HEK293 (cell line): ENCODE measurements around the gene LOXL4.

Experiments used
- FEZF1 ChIP-seq: fragments of 450-650 bp; formaldehyde crosslinking; IDR thresholded peaks from 2 replicates; pipeline ENCODE4 v1.5.1; 2016; ENCODE audit warnings: missing biosample characterization, missing genetic modification characterization
- KLF7 ChIP-seq: fragments of 450-650 bp; formaldehyde crosslinking; IDR thresholded peaks from 2 replicates; pipeline ENCODE4 v1.5.1; 2016; ENCODE audit warnings: missing biosample characterization, missing genetic modification characterization, borderline replicate concordance
- MEIS1 ChIP-seq: sonication (generic); formaldehyde crosslinking; IDR thresholded peaks from 2 replicates; pipeline ENCODE4 v1.8.1; 2022; ENCODE audit warnings: missing genetic modification reagents, mild to moderate bottlenecking, borderline replicate concordance
- PATZ1 ChIP-seq: fragments of 450-650 bp; formaldehyde crosslinking; IDR thresholded peaks from 2 replicates; pipeline ENCODE4 v1.5.1; 2016; ENCODE audit warnings: missing biosample characterization, missing genetic modification characterization
- SP3 ChIP-seq: fragments of 450-650 bp; formaldehyde crosslinking; IDR thresholded peaks from 2 replicates; pipeline ENCODE4 v1.5.1; 2016; ENCODE audit warnings: missing biosample characterization, missing genetic modification characterization
- SP7 ChIP-seq: fragments of 450-650 bp; formaldehyde crosslinking; IDR thresholded peaks from 2 replicates; pipeline ENCODE4 v1.5.1; 2016; ENCODE audit warnings: missing biosample characterization, missing genetic modification characterization
- ZBTB1 ChIP-seq: fragments of 450-650 bp; formaldehyde crosslinking; IDR thresholded peaks from 2 replicates; pipeline ENCODE4 v1.5.1; 2016; ENCODE audit warnings: missing biosample characterization, missing genetic modification characterization
- ZBTB8A ChIP-seq: fragments of 450-650 bp; formaldehyde crosslinking; IDR thresholded peaks from 2 replicates; pipeline ENCODE4 v1.5.1; 2016; ENCODE audit warnings: missing biosample characterization, missing genetic modification characterization
- ZFP37 ChIP-seq: fragments of 450-650 bp; formaldehyde crosslinking; IDR thresholded peaks from 2 replicates; pipeline ENCODE4 v1.5.1; 2016; ENCODE audit warnings: missing biosample characterization, missing genetic modification characterization
- ZFP69B ChIP-seq: fragments of 450-650 bp; formaldehyde crosslinking; IDR thresholded peaks from 2 replicates; pipeline ENCODE4 v1.5.1; 2016; ENCODE audit warnings: missing biosample characterization, missing genetic modification characterization
- ZIC2 ChIP-seq: fragments of 450-650 bp; formaldehyde crosslinking; IDR thresholded peaks from 2 replicates; pipeline ENCODE4 v1.5.1; 2016; ENCODE audit warnings: missing biosample characterization, missing genetic modification characterization
- ZNF202 ChIP-seq: fragments of 450-650 bp; formaldehyde crosslinking; IDR thresholded peaks from 2 replicates; pipeline ENCODE4 v1.5.1; 2016; ENCODE audit warnings: missing biosample characterization, missing genetic modification characterization, borderline replicate concordance
- ZNF302 ChIP-seq: fragments of 450-650 bp; formaldehyde crosslinking; IDR thresholded peaks from 2 replicates; pipeline ENCODE4 v1.5.1; 2016; ENCODE audit warnings: missing biosample characterization, missing genetic modification characterization, low read depth
- ZNF311 ChIP-seq: fragments of 450-650 bp; formaldehyde crosslinking; IDR thresholded peaks from 2 replicates; pipeline ENCODE4 v1.5.1; 2017; ENCODE audit warnings: missing biosample characterization, missing genetic modification characterization, borderline replicate concordance
- ZNF324 ChIP-seq: fragments of 450-650 bp; formaldehyde crosslinking; IDR thresholded peaks from 2 replicates; pipeline ENCODE4 v1.5.1; 2016; ENCODE audit warnings: missing biosample characterization, missing genetic modification characterization
- ZNF335 ChIP-seq: fragments of 450-650 bp; formaldehyde crosslinking; conservative IDR thresholded peaks from 2 replicates; pipeline ENCODE4 v1.5.1; 2016; ENCODE audit warnings: missing biosample characterization, missing genetic modification characterization
- ZNF354C ChIP-seq: fragments of 450-650 bp; formaldehyde crosslinking; IDR thresholded peaks from 2 replicates; pipeline ENCODE4 v1.5.1; 2016; ENCODE audit warnings: missing biosample characterization, missing genetic modification characterization, low read depth, borderline replicate concordance
- ZNF501 ChIP-seq: fragments of 450-650 bp; formaldehyde crosslinking; IDR thresholded peaks from 2 replicates; pipeline ENCODE4 v1.5.1; 2016; ENCODE audit warnings: missing biosample characterization, missing genetic modification characterization
- ZNF510 ChIP-seq: fragments of 450-650 bp; formaldehyde crosslinking; IDR thresholded peaks from 2 replicates; pipeline ENCODE4 v1.5.1; 2018; ENCODE audit warnings: mild to moderate bottlenecking, missing genetic modification characterization, missing biosample characterization; ENCODE audit not compliant: insufficient replicate concordance
- ZNF514 ChIP-seq: fragments of 450-650 bp; formaldehyde crosslinking; IDR thresholded peaks from 2 replicates; pipeline ENCODE4 v1.5.1; 2016; ENCODE audit warnings: missing biosample characterization, missing genetic modification characterization
- ZNF621 ChIP-seq: fragments of 450-650 bp; formaldehyde crosslinking; IDR thresholded peaks from 2 replicates; pipeline ENCODE4 v1.5.1; 2017; ENCODE audit warnings: missing biosample characterization, missing genetic modification characterization
- ZNF645 ChIP-seq: fragments of 450-650 bp; formaldehyde crosslinking; IDR thresholded peaks from 2 replicates; pipeline ENCODE4; 2016; ENCODE audit warnings: missing biosample characterization, missing genetic modification characterization
- ZNF658 ChIP-seq: fragments of 450-650 bp; formaldehyde crosslinking; IDR thresholded peaks from 2 replicates; pipeline ENCODE4; 2016; ENCODE audit warnings: missing biosample characterization, missing genetic modification characterization
- ZNF776 ChIP-seq: fragments of 450-650 bp; formaldehyde crosslinking; IDR thresholded peaks from 2 replicates; pipeline ENCODE4 v1.5.0; 2017; ENCODE audit warnings: missing biosample characterization, missing genetic modification characterization, borderline replicate concordance
- ZNF785 ChIP-seq: fragments of 450-650 bp; formaldehyde crosslinking; IDR thresholded peaks from 2 replicates; pipeline ENCODE4 v1.5.1; 2016; ENCODE audit warnings: missing biosample characterization, missing genetic modification characterization
- ZNF830 ChIP-seq: fragments of 450-650 bp; IDR thresholded peaks from 2 replicates; pipeline ENCODE4 v1.5.0; 2018; ENCODE audit warnings: missing biosample characterization, missing genetic modification characterization, low read depth, mild to moderate bottlenecking, moderate library complexity
- ZSCAN16 ChIP-seq: fragments of 450-650 bp; formaldehyde crosslinking; IDR thresholded peaks from 2 replicates; pipeline ENCODE4 v1.5.1; 2016; ENCODE audit warnings: missing biosample characterization, missing genetic modification characterization
- ZSCAN30 ChIP-seq: fragments of 450-650 bp; IDR thresholded peaks from 2 replicates; pipeline ENCODE4 v1.5.1; 2018; ENCODE audit warnings: missing biosample characterization, mild to moderate bottlenecking, missing genetic modification characterization, moderate library complexity
- TF ChIP-seq, protein P1 (sequence below): fragments of 450-650 bp; formaldehyde crosslinking; IDR thresholded peaks from 2 replicates; pipeline ENCODE4 v1.5.1; 2016; ENCODE audit warnings: missing biosample characterization, missing genetic modification characterization, borderline replicate concordance
- TF ChIP-seq, protein P2 (sequence below): fragments of 450-650 bp; formaldehyde crosslinking; IDR thresholded peaks from 2 replicates; pipeline ENCODE4 v1.5.1; 2016; ENCODE audit warnings: missing biosample characterization, missing genetic modification characterization

The LOXL4 gene

GRCh38 chr10:98267894-98268693 lies at the start of gene LOXL4 (continued):
- TF ChIP-seq, protein P1, sequence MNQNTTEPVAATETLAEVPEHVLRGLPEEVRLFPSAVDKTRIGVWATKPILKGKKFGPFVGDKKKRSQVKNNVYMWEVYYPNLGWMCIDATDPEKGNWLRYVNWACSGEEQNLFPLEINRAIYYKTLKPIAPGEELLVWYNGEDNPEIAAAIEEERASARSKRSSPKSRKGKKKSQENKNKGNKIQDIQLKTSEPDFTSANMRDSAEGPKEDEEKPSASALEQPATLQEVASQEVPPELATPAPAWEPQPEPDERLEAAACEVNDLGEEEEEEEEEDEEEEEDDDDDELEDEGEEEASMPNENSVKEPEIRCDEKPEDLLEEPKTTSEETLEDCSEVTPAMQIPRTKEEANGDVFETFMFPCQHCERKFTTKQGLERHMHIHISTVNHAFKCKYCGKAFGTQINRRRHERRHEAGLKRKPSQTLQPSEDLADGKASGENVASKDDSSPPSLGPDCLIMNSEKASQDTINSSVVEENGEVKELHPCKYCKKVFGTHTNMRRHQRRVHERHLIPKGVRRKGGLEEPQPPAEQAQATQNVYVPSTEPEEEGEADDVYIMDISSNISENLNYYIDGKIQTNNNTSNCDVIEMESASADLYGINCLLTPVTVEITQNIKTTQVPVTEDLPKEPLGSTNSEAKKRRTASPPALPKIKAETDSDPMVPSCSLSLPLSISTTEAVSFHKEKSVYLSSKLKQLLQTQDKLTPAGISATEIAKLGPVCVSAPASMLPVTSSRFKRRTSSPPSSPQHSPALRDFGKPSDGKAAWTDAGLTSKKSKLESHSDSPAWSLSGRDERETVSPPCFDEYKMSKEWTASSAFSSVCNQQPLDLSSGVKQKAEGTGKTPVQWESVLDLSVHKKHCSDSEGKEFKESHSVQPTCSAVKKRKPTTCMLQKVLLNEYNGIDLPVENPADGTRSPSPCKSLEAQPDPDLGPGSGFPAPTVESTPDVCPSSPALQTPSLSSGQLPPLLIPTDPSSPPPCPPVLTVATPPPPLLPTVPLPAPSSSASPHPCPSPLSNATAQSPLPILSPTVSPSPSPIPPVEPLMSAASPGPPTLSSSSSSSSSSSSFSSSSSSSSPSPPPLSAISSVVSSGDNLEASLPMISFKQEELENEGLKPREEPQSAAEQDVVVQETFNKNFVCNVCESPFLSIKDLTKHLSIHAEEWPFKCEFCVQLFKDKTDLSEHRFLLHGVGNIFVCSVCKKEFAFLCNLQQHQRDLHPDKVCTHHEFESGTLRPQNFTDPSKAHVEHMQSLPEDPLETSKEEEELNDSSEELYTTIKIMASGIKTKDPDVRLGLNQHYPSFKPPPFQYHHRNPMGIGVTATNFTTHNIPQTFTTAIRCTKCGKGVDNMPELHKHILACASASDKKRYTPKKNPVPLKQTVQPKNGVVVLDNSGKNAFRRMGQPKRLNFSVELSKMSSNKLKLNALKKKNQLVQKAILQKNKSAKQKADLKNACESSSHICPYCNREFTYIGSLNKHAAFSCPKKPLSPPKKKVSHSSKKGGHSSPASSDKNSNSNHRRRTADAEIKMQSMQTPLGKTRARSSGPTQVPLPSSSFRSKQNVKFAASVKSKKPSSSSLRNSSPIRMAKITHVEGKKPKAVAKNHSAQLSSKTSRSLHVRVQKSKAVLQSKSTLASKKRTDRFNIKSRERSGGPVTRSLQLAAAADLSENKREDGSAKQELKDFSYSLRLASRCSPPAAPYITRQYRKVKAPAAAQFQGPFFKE (tag by site-specific recombination) = no peak
- TF ChIP-seq ZNF621 (tag by site-specific recombination) (no peak), PATZ1 (peak; percentile 20), ZNF514 (tag by site-specific recombination) (no peak), ZNF658 (tag by site-specific recombination) (no peak), ZIC2 (tag by site-specific recombination) (peak; percentile 15; the same call in 1 of the 2 replicates), ZNF501 (no peak), ZNF311 (tag by site-specific recombination) (no peak), ZNF335 (peak; percentile 73; the same call in 1 of the 2 replicates), FEZF1 (tag by site-specific recombination) (no peak), SP7 (tag by site-specific recombination) (no peak), ZSCAN16 (tag by site-specific recombination) (no peak), ZNF202 (no peak), KLF7 (tag by site-specific recombination) (no peak), ZBTB8A (tag by site-specific recombination) (peak; percentile 66), ZSCAN30 (no peak), ZNF776 (tag by site-specific recombination) (no peak), ZNF510 (tag by site-specific recombination) (no peak), ZNF830 (tag by site-specific recombination) (no peak), ZFP69B (tag by site-specific recombination) (no peak), SP3 (tag by site-specific recombination) (no peak), MEIS1 (CRISPR knock-in tag) (no peak), ZNF785 (tag by site-specific recombination) (no peak), ZBTB1 (tag by site-specific recombination) (no peak), ZNF302 (no peak), ZFP37 (no peak), ZNF354C (no peak), ZNF645 (tag by site-specific recombination) (no peak), ZNF324 (tag by site-specific recombination) (no peak)
- TF ChIP-seq, protein P2, sequence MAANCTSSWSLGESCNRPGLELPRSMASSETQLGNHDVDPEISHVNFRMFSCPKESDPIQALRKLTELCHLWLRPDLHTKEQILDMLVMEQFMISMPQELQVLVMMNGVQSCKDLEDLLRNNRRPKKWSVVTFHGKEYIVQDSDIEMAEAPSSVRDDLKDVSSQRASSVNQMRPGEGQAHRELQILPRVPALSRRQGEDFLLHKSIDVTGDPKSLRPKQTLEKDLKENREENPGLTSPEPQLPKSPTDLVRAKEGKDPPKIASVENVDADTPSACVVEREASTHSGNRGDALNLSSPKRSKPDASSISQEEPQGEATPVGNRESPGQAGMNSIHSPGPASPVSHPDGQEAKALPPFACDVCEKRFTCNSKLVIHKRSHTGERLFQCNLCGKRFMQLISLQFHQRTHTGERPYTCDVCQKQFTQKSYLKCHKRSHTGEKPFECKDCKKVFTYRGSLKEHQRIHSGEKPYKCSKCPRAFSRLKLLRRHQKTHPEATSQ (tag by site-specific recombination) = no peak
